HG02852 (cell line): ENCODE measurements around the gene NDUFB2.
"Not testable (repeated sequence)": the region's sequence is repeated elsewhere in the genome, so short reads cannot be mapped to it uniquely, and the experiment has no call there.

Experiments
- ATAC-seq: cut with Tn5 transposase; IDR thresholded peaks from one replicate; pipeline ENCODE4 v1.9.1; 2021; ENCODE audit warnings: mild to moderate bottlenecking, moderate library complexity; ENCODE audit not compliant: unreplicated experiment

Gene NDUFB2

GRCh38 chr7:140689199-140690152, 7.0 kb upstream of the NDUFB2 start:
- no peak for ATAC-seq

GRCh38 chr7:140691376-140692045, 5.0 kb upstream of the NDUFB2 start:
- no peak for ATAC-seq

GRCh38 chr7:140693849-140694248, 2.7 kb upstream of the NDUFB2 start:
- not testable (repeated sequence) for ATAC-seq

GRCh38 chr7:140694592-140694991, 1.9 kb upstream of the NDUFB2 start:
- no peak for ATAC-seq

- no peak for ATAC-seq
These were observed 1.1 kb upstream of the NDUFB2 start for GRCh38 chr7:140695381-140695780.

- ATAC-seq = no peak
These were observed 356 bp upstream of the NDUFB2 start for GRCh38 chr7:140696024-140696679.

GRCh38 chr7:140697447-140698143, 1.1 kb downstream of the NDUFB2 start:
- ATAC-seq = no peak

- ATAC-seq = no peak
These were observed 2.0 kb downstream of the NDUFB2 start for GRCh38 chr7:140698477-140698876.

GRCh38 chr7:140702774-140703173, 6.3 kb downstream of the NDUFB2 start:
- ATAC-seq = no peak

GRCh38 chr7:140704205-140704604, 7.7 kb downstream of the NDUFB2 start:
- no peak for ATAC-seq

- no peak for ATAC-seq
These were observed 10.6 kb downstream of the NDUFB2 start for GRCh38 chr7:140707132-140707531.

GRCh38 chr7:140708764-140709163, 12.3 kb downstream of the NDUFB2 start:
- not testable (repeated sequence) for ATAC-seq

GRCh38 chr7:140712392-140712791, 15.9 kb downstream of the NDUFB2 start:
- not testable (repeated sequence) for ATAC-seq

GRCh38 chr7:140714331-140715040, 18.0 kb downstream of the NDUFB2 start:
- no peak for ATAC-seq

GRCh38 chr7:140719721-140720120, 23.2 kb downstream of the NDUFB2 start:
- ATAC-seq = no peak

- no peak for ATAC-seq
These were observed 25.7 kb downstream of the NDUFB2 start for GRCh38 chr7:140722254-140722653.

GRCh38 chr7:140723006-140723405, 26.5 kb downstream of the NDUFB2 start:
- ATAC-seq = no peak

GRCh38 chr7:140723574-140723973, 27.1 kb downstream of the NDUFB2 start:
- ATAC-seq = no peak

- no peak for ATAC-seq
These were observed 28.2 kb downstream of the NDUFB2 start for GRCh38 chr7:140724706-140725105.

- no peak for ATAC-seq
These were observed 29.8 kb downstream of the NDUFB2 start for GRCh38 chr7:140726281-140726680.
